ENCODE data around the gene KRTAP10-1. TPM values are rescaled to one million over a fixed set of nuclear protein-coding genes. Genes with fewer than 3 reads are reported as not detected.

Gene KRTAP10-1
- total and polyA plus RNA-seq, 9 donors, result not detected

DNA sequence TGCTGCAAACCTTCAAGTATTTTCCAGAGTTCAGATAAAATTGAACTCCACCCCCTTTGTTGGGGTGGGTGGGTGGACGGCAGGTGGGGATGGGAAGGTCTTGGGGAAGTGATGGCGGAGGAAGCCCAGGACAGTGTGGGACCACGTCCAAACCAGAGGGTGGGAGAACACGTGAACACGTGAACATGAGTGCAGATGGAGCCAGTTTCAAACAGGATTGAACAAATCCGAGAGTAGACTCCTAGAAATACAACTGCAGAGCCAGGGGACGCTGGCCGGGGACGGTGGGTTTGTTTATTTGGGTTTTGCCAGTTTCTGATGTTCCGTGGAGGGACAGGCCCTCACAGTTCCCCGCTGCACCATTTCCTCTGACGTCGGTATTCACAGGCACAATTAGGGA is 8.4 kb upstream of the KRTAP10-1 start:
- WGBS, 3 donors, result 50 to 59% (median 52%) methylated on average over 13 of the region's 13 CpGs
- H3K27me3 ChIP-seq, result no peaks in the 10 kb centered on the region
- no peaks in the 10 kb centered on the region for H3K4me1 ChIP-seq (ENCODE audit: insufficient read depth)
- intact Hi-C loops (cut with DNase I), result no loop called here
- H3K9me3 ChIP-seq, result peaks cover 0 to 3% of the 10 kb centered on the region in 2 donors
- TF ChIP-seq EP300 (IDR thresholded peaks at IDR 0.05) (no peak), POLR2A (IDR thresholded peaks at IDR 0.05) (no peak)
- TF ChIP-seq, protein P1, sequence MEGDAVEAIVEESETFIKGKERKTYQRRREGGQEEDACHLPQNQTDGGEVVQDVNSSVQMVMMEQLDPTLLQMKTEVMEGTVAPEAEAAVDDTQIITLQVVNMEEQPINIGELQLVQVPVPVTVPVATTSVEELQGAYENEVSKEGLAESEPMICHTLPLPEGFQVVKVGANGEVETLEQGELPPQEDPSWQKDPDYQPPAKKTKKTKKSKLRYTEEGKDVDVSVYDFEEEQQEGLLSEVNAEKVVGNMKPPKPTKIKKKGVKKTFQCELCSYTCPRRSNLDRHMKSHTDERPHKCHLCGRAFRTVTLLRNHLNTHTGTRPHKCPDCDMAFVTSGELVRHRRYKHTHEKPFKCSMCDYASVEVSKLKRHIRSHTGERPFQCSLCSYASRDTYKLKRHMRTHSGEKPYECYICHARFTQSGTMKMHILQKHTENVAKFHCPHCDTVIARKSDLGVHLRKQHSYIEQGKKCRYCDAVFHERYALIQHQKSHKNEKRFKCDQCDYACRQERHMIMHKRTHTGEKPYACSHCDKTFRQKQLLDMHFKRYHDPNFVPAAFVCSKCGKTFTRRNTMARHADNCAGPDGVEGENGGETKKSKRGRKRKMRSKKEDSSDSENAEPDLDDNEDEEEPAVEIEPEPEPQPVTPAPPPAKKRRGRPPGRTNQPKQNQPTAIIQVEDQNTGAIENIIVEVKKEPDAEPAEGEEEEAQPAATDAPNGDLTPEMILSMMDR (IDR thresholded peaks at IDR 0.05), result no peak
- H3K27ac ChIP-seq, result no peak overlapping the region
- DNase-seq, result no peak
- H3K4me3 ChIP-seq, result no peak overlapping the region
- no peaks in the 10 kb centered on the region for H3K36me3 ChIP-seq

GRCh38 chr21:44547656-44548331 is 7.8 kb upstream of the KRTAP10-1 start:
- peaks cover 0 to 3% of the 10 kb centered on the region in 2 donors for H3K9me3 ChIP-seq
- H3K27ac ChIP-seq, result no peak overlapping the region
- H3K4me1 ChIP-seq (ENCODE audit: insufficient read depth), result no peaks in the 10 kb centered on the region
- H3K36me3 ChIP-seq, result no peaks in the 10 kb centered on the region
- intact Hi-C loops (cut with DNase I), result no loop called here
- DNase-seq, result no peak
- no peak overlapping the region for H3K4me3 ChIP-seq
- no peak for TF ChIP-seq POLR2A (IDR thresholded peaks at IDR 0.05)
- TF ChIP-seq EP300 (IDR thresholded peaks at IDR 0.05), result no peak
- TF ChIP-seq, protein P1 (IDR thresholded peaks at IDR 0.05), result no peak
- 56 to 59% (median 56%) methylated on average over 5 of the region's 5 CpGs for WGBS, 3 donors
- H3K27me3 ChIP-seq, result no peaks in the 10 kb centered on the region

DNA sequence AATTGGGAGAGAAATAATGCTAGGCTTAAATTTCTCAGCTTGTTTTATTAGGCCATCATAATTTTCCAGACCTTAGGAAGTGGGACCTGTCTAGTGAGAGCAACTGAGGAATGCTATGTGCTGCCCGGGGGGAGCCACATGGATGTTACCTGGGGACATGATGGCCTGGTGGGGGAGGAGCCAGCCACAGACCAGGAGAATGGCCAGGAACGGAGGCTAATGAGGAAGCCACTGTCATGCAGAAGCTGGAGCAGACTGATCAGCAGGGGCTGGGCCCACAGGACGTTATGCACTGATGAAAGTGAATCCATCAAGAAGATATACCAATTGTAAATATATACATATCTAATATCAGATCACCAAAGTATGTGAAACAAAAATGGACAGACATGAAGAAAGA is 4.6 kb upstream of the KRTAP10-1 start:
- TF ChIP-seq EP300 (IDR thresholded peaks at IDR 0.05) (no peak), POLR2A (IDR thresholded peaks at IDR 0.05) (no peak)
- TF ChIP-seq, protein P1 (IDR thresholded peaks at IDR 0.05), result no peak

GRCh38 chr21:44542716-44543115 is 2.7 kb upstream of the KRTAP10-1 start:
- no peak overlapping the region for H3K4me3 ChIP-seq
- intact Hi-C loops (cut with DNase I), result no loop called here
- DNase-seq, result no peak
- no peaks in the 10 kb centered on the region for H3K4me1 ChIP-seq (ENCODE audit: insufficient read depth)
- no peaks in the 10 kb centered on the region for H3K36me3 ChIP-seq
- no peaks in the 10 kb centered on the region for H3K27me3 ChIP-seq
- no peak overlapping the region for H3K27ac ChIP-seq
- no peaks in the 10 kb centered on the region for H3K9me3 ChIP-seq
- TF ChIP-seq EP300 (IDR thresholded peaks at IDR 0.05) (no peak), POLR2A (IDR thresholded peaks at IDR 0.05) (no peak)
- TF ChIP-seq, protein P1 (IDR thresholded peaks at IDR 0.05), result no peak
- WGBS, 3 donors, result 61 to 82% (median 77%) methylated on average over 1 of the region's 1 CpG

More for the DNA sequence above, 4.6 kb upstream of the KRTAP10-1 start:
- intact Hi-C loops (cut with DNase I), result no loop called here
- Histone ChIP-seq H3K27me3 (no peaks in the 10 kb centered on the region), H3K9me3 (no peaks in the 10 kb centered on the region), H3K36me3 (no peaks in the 10 kb centered on the region), H3K4me1 (ENCODE audit: insufficient read depth) (no peaks in the 10 kb centered on the region), H3K4me3 (no peak overlapping the region), H3K27ac (no peak overlapping the region)
- no peak for DNase-seq
- WGBS, 3 donors, result 63 to 76% (median 68%) methylated on average over 3 of the region's 3 CpGs

Measured in ovary (tissue), 9 donors.